HL-60/S4 (cell line): ENCODE results near the gene GALNT18.
"Not testable (repeated sequence)": the region's sequence is repeated elsewhere in the genome, so short reads cannot be mapped to it uniquely, and the experiment has no call there.

Source experiments
- in situ Hi-C: fragments of 300-500 bp; cut with MboI; formaldehyde crosslinking; loops from 2 replicates; pipeline ENCODE4 v1.14.3; 2022; ENCODE audit warnings: low sequenced_read_pairs

The GALNT18 gene

DNA sequence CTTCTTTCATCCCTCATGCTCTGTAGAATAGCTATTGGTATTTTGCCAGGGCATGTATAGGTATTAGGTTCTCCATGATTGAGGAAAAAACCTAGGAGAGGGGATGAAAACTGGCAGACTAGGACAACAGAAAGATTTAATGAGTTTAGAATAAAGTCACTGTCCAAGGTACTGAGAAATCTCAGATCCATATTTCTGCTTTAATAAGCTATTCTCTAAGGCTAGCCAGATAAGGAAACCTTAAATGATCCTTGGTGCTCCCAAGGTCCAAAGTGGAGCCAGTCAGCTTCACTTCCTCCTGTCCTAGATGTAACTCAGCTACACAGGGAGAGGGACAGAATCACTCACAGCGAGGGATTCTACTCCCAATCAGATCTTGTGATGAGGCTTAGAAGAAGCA, 255.0 kb downstream of the GALNT18 start:
- in situ Hi-C loops = no loop called here

DNA sequence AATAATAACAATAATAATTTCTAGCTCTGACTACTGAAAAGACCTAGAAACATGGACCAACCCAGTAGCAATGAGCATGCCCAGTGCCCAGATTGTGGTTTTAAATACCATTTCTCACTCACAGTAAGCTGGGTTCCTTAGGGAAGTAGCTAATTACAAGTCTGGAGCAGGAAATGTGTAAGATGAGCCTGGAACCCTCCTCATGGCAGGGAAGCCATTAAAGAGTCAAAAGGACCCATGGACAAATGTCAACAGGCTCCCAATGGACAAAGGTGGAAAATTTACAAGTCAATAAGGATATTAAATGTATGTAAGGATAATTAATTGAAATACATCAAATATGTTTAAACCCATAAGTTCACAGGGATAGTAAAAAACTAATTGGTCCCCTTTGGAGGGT, 258.1 kb downstream of the GALNT18 start:
- in situ Hi-C loops = no loop called here

DNA sequence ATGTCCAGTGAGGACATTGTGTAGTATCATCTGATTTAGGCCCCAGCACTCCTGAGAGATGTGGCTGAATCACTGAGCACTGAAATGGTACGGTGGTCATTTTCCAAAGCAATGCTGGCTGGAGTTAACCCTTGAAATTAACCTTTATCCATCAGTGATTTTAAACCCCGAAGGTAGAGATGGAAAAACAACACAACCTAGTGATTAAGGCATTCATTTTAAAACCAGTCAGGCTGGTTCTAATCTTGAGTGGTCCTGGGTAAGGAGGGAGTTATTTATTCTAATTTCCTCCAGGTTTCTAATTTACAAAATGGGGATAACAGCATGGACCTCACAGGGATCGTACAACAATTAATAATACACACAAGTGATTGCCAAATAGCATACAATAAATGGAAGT, 262.2 kb downstream of the GALNT18 start:
- in situ Hi-C loops = no loop called here

DNA sequence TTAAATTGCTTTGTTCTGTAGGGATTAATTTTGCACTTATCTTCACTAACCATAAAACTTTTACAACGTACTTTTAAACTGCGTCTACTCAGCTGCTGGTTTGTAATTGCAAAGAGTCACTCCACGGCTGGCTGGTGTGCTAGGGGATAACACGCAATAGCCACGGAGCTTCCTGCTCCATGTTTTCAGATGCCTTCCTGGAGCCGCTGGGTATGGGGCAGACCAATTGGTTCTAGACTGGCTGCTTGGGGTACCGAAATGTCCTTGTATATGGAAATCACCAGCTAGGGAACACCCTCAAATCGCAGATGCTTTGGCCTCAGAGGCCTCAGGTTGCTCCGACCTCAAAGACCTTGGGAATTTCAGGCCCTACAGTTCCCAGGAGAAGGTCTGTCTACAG, 265.0 kb downstream of the GALNT18 start:
- in situ Hi-C loops = no loop called here

DNA sequence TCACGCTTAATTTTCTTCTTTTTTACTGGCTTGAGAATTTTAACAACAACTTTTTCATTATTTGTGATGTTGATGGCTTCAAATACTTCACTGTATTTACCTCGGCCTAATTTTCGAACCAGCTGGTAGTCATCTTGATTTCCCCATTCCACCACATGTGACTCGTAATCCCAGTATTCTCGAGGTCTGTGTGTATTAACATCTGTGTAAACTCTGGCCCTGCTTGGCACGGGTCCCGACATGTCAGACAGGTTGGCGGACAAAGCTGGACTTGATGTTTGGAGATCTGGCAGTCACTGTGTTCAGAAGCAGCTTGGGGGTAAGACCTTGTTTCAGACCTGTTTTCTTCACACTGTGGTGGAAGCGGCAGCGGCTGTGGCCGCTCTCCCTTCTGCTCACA, 268.9 kb downstream of the GALNT18 start, which contains the start of gene CSNK2A3:
Gene CSNK2A3, minus strand, starts transcription at position 373 of the 400 bp plus-strand sequence. Its CDS starts 131 bp downstream, at position 242.
- in situ Hi-C loops = not testable (repeated sequence)

DNA sequence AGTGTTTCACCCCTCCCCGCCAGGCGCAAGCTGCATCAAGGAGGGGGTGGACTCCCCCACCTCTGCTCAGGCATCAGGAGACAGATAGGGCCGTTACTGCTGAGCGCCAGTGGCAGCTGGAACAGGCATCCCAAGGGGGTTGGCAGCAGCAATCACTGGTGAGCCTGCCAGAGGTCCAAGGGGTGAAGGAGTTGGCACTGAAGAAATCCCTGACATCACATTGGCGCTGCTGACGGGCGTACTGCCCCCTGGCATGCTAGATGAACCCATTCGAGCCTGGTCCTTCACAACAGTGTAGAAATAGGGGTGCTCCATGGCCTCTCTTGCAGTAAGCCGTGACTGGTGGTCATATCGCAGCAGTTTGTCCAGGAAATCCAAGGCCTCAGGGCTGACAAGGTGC, 270.0 kb downstream of the GALNT18 start:
- in situ Hi-C loops = not testable (repeated sequence)

DNA sequence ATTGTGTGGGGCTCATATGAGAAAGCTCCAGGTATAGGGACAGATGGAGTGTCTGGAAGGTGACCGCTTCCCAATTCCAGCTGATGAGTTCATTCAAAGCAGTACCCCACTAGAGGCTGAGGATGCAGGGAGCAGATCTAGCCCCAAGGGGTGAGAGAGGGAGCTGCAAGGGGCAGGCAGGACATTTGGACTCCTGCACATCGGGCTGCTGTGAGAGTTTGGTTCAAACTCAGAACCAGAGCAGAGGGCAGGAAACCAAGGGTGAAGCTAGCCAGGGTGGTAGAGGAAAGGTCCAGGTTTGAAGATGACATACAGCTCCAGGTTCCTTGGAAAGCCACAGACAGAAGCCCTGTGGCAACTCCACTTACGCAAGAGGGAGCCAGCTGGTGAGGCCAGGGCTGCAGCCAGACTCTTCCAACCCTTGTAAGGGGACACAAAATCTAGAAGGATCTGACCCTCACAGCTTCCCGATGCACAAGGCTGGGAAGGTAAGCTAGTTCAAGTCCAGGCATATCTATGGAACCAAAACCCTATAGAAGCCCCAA, 270.7 kb downstream of the GALNT18 start:
- in situ Hi-C loops = no loop called here

DNA sequence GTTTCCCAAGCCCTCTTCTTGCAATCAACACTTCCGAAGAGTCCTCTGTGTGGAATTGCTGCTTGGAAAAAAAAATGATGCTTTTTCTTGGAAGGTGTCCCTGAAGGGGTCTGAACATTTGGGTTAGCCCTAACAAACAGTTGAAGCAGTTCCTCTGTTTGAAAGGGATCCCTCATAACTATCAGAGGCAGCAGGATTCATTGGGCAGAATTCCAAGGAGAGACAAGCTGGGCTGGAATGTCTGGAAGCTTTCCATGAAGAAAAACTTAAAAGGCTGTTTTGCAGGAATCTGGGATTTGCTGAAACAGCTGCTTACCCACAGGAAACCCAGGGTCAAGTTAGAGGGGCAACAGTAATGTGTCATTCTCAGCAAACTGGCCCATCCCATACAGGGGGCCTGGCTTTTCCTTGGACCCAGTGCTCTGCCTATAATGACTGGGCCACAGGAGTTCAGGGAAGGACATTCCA, 271.9 kb downstream of the GALNT18 start:
- in situ Hi-C loops = no loop called here

DNA sequence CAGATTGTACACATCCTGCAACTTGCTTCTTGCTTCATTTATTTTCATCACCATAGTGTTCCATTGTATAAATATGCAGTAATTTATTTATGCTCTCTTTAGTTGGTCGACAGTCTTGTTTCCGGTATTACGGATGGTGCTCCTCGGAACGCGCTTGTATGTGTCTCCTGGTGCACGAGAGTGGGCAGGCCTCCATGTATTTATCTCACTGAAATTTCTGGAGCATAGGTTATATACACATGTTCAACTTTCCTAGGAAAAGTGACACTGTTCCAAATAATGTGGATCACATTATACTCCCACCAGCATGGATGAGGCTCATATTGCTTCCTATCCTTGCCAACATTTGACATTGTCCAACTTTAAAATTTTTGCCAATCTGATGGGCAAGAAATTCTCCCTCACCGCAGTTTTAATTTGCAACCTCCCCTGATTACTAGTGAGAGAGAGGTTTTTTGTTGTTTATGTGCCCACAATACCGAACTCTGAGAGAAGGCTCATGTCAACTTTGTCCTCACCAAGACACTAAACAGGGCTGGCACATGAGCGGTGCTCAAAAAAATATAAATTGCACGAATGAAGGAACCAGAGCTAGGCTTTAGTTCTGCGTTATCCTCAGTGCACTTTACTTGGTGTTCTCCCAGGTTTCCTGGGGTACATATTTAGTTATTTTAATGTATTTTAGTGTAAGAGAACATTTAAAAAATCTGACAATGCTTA, 272.5 kb downstream of the GALNT18 start:
- in situ Hi-C loops = no loop called here

DNA sequence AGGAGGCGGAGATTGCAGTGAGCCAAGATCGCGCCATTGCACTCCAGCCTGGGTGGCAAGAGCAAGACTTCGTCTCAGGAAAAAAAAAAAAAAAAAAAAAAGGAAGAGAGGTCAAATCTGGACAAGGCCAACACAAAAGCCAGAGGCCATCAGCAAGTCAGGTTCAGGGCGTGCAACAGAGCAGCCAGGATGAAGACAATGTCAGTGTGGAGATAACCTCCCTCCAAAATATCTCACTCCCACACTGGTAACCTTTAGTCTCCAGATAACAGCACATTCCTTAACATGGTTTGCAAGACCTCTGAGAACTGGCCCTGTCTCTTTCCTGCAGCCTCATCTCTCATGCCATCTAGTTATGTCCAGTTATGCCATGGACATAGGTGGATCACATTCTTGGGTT, 273.5 kb downstream of the GALNT18 start:
- in situ Hi-C loops = no loop called here

DNA sequence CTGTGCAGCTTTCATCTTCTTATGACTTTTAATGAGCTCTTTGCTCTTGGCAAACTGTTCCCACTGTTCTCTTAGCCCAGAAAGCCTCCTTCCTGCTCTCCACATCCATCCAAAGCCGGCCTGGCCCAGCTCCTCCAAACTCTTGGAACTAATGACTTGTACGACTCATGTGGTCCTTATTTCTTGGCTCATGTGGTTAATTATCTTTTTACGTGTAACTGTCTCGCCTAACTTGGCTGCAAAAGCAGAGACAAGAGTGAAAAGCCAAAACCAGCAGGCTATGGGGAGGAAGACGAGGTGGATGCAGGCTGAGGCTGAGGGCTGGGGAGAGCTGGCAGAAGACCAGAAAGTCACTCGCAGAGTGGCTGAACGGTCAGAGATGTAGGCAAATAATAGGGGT, 274.2 kb downstream of the GALNT18 start:
- in situ Hi-C loops = no loop called here

DNA sequence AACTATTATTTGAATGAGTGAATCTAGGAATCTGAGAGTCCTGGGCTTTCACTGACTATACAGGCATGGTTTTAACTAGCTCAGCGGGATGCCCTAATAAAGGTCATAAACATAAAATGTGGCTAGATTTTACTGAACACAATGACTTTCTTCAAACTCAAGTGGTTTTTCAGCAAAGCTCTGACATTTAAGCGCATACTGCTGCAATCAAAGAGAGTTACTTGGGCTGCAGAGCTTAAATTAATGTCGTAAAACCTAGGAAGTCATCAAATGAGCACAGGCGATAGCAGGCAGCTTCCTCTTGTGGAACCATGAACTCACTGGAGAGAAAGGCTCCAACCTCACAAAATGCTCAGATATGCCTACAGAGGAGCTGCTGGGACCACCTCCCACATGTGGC, 275.5 kb downstream of the GALNT18 start:
- in situ Hi-C loops = no loop called here

DNA sequence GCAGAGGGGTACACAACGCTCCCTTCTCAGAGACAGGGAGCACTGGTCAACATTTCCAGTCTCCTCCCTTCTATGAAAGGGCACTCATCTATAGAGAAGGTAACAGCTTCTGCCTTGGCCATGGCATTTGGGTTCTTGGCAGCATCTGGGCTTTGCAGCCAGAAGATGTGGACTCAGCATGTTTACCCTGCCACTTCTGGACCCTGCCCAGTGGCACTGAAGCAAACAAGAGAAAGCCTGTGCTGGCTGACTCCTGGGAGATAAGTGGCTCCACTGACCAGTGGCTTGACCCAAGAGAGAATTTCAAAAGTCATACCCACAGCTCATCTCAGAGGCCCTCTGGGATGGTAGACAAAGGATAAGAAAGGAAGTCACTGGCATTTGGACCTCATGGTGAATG, 276.7 kb downstream of the GALNT18 start:
- in situ Hi-C loops = no loop called here

DNA sequence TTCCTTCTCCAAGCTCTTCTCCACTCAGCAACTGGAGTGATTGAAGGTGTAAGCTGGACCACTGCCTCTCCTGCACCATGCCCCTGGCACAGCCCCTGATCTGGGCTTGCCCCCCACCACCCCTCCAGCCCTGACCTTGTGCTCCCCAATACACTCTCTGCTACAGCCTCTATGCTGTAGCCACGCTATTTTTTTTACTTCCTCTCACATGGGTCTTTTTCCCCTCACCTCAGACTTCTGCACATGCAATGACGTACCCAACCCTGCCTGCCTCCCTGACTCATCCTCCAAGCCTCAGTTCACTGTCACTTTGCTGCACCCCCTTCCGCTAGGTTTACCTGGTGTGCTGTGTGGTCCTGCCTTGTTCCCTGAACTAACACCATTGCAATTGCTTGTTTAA, 277.8 kb downstream of the GALNT18 start:
- in situ Hi-C loops = no loop called here

DNA sequence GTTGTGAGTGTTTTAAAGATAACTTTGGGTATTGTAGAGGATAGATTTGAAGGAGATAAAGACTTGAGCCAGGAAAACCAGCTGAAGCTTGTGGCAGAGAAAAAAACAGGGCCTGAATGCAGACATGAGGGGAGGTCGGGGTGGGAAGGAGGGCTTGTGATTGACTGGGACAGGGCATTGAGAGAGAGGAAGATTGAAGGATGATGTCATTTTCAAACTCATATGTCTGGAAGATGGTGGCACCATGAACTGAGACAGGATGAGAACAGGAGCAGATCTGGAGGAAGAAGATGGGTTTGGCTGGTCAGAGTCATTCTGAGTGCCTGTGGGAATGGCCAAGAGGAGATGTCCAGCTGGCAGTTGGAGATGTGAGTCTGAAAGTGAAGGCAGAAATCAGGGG, 283.5 kb downstream of the GALNT18 start:
- in situ Hi-C loops = no loop called here

DNA sequence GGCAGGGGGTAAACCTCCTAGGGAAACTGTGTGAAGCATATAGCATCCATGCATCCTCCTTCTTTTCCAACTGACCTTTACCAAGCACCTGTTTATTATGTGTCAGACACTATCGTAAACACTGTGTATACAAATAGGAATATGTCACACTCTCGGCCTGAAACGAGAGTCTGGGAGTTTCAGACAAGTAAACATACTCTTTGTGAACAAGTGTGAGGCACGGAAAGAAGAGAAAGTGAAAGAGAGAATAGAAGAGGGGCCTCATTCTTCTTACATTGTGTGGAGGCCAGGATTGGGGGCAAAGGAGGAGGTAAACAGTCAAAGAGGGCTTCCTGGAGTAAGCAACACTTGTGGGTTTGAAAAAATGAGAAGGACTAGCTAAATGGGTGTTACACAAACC, 285.1 kb downstream of the GALNT18 start:
- in situ Hi-C loops = no loop called here

DNA sequence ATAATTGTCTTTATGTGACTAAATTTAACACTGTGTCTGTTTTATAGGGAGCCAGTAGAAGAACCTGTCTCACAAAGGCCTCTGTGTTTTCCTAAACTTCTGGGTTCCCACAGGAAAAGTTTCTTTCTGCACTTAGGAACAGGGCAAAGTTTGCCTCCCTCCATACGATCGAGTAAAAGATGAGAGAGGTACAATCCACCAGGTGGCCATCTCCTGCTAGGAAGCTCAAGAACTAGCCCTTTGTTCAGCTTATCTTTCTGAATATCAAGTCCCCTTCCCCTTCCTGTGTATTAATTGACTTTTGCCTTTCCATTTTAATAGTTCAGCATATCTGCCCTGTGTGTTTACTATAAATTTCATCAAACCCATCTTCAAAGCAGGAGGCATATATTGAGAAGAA, 286.8 kb downstream of the GALNT18 start:
- in situ Hi-C loops = no loop called here

DNA sequence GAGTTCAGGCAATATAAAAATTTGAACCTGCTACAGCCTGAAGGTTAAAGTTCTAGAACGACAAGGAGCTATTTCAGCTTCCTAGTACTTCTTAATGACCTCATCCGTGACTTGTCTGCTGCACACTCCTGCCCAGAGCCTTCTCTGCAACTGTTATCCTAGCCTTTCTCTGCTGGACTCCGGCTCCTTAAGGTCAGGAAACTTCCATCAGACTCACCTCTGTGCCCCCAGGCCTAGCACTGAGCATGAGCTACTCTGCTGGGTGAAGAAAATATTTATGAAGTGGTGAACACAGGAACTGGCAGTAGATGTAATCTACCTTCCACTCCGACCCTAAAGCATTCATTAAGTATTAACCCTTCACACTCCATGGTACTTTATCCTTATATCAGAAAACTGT, 287.2 kb downstream of the GALNT18 start:
- in situ Hi-C loops = no loop called here

DNA sequence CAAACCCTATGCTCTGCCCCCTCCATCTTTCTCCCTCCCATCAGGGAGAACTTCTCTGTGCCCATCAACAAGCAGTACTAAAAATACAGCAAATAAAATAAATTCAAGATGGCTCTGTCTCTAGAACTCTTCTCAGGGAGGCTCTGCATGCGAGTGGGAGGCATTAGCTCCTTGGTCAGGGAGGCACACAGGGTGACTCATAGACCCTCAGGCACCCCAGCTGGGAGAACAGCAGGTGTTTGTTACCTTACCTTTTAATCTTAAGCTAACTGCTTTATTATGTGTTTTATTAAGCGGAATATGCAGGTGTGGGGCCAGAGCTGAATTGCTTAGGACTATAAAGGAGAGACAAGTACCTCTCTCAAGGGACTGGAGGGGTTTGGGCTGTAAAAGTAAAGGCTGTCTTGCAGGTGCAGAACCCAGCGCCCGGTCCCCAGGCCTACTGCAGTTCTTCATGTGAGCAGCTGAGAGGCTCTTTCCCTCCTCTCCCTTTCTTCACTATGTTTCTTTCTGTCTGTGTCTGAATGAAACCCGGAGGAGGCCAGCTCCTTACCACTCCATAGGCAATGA, 289.6 kb downstream of the GALNT18 start:
- in situ Hi-C loops = no loop called here

DNA sequence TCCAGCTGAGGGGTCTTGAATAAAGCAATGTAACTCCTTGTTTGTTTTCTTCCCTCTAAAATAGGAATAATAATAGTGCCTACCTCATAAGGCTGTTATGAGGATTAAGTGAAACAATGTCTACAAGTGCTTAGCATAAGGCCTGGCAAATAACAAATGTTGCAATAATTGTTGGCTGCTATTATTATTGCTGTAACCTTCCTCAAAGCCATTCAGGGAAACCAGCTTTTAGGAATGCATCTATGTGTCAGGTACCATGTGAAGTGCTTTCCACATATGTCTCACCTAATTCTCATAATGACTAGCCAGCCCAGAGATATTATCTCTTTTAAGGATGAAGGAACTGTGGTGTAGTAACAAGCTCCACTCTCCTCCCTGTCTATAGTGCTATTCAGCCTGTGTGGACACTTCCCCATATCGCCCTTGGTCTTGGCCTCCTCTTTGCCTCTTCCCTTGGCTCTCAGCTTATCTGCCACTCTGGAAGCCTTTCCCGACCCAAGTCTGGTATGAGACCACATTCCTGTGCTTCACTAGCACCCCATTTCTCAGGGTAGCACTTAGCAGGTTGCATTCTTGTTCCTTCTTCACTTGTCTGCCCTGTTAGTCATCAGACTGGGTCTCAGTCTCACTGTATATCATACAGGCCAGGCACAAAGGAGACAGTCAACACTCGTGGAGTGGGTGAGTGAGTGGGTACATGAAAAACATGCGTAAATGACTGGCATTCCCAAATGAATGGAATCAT, 292.6 kb downstream of the GALNT18 start:
- in situ Hi-C loops = no loop called here

DNA sequence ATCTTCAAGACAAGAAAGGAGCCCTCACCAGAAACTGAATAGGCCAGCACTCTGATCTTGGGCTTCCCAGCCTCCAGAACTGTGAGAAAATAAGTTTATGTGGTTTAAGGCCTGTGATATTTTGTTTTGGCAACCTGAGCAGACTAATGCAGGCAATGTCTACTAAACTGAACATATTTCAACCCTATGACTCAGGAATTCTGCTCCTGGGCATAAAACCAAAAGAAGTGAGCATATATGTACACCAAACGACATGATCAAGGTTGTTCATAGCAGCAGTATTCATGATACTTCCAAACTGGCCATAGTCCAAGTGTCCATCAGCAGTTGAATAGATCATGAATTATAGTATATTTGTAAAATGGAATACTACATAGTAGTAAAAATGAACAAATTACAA, 297.7 kb downstream of the GALNT18 start:
- in situ Hi-C loops = no loop called here

DNA sequence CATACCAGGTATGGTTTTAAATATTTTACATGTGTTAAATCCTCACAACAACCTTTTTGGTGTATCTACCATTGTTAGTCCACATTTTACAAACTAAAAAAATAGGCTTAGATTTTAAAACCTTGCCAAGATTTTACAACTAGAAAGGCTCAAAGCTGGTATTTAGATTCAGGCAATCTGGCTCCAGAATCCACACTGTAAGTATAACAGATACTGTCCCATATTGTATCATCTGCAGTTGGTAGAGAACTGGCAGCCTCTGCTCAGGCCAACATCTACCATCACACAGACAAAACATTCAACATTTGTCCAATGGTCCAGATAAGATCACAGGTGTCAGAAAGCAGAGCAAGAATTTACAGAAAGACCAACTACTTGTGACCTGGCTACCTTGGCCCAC, 299.7 kb downstream of the GALNT18 start:
- in situ Hi-C loops = no loop called here
